DOHH2 (cell line): ENCODE measurements around the gene RBBP6.

Source experiments
- H3F3A ChIP-seq: fragments of 200-600 bp; sonication (generic), shearing (Covaris generic); 2 replicates; pipeline ENCODE4 v1.6.0; 2016; ENCODE audit warnings: antibody characterized with exemption, mild to moderate bottlenecking; ENCODE audit not compliant: control insufficient read depth, insufficient read depth
- H3K27ac ChIP-seq: fragments of 200-600 bp; sonication (generic); 2 replicates; pipeline ENCODE4 v1.5.1; 2014; ENCODE audit warnings: low read depth, mild to moderate bottlenecking, low read length, moderate library complexity
- H3K27me3 ChIP-seq: fragments of 200-600 bp; sonication (generic); 2 replicates; pipeline ENCODE4 v1.6.1; 2014; ENCODE audit warnings: mild to moderate bottlenecking, low read length, mixed read lengths; ENCODE audit not compliant: control insufficient read depth
- H3K36me3 ChIP-seq: fragments of 200-600 bp; sonication (generic); 2 replicates; pipeline ENCODE4 v1.6.1; 2014; ENCODE audit warnings: mild to moderate bottlenecking, low read length, moderate library complexity, mixed read lengths; ENCODE audit not compliant: control insufficient read depth
- H3K4me1 ChIP-seq: fragments of 200-600 bp; sonication (generic); 2 replicates; pipeline ENCODE4 v1.6.1; 2014; ENCODE audit warnings: mild to moderate bottlenecking, low read length, mixed read lengths; ENCODE audit not compliant: control insufficient read depth
- H3K4me2 ChIP-seq: fragments of 200-600 bp; sonication (generic); 2 replicates; pipeline ENCODE4 v1.6.0; 2014; ENCODE audit warnings: mild to moderate bottlenecking, low read length, moderate library complexity
- H3K4me3 ChIP-seq: fragments of 200-600 bp; sonication (generic); 2 replicates; pipeline ENCODE4 v1.5.1; 2014; ENCODE audit warnings: mild to moderate bottlenecking, low read length, mixed read lengths
- H3K79me2 ChIP-seq: fragments of 200-600 bp; sonication (generic); 2 replicates; pipeline ENCODE4 v1.6.1; 2014; ENCODE audit warnings: mild to moderate bottlenecking, low read length, mixed read lengths; ENCODE audit not compliant: control insufficient read depth
- H3K9me2 ChIP-seq: fragments of 200-600 bp; sonication (generic); replicated peaks from 2 replicates; pipeline ENCODE4 v1.6.1; 2014; ENCODE audit warnings: mild to moderate bottlenecking, low read length, mixed read lengths; ENCODE audit not compliant: control insufficient read depth
- H3K9me3 ChIP-seq: fragments of 200-600 bp; sonication (generic); 2 replicates; pipeline ENCODE4 v1.6.1; 2014; ENCODE audit warnings: antibody characterized with exemption, low read length, mixed read lengths; ENCODE audit not compliant: control insufficient read depth, insufficient read depth
- H4K20me1 ChIP-seq: fragments of 200-600 bp; sonication (generic); 2 replicates; pipeline ENCODE4 v1.6.0; 2014; ENCODE audit warnings: low read depth, mild to moderate bottlenecking, antibody characterized with exemption, low read length, moderate library complexity; ENCODE audit not compliant: control insufficient read depth, insufficient read depth
- EZH2phosphoT487 ChIP-seq: fragments of 200-600 bp; sonication (generic); IDR thresholded peaks from 2 replicates; pipeline ENCODE4 v1.6.1; 2017; ENCODE audit warnings: borderline replicate concordance, mild to moderate bottlenecking, antibody characterized with exemption, low read length, moderate library complexity, mixed read lengths
- TF ChIP-seq, protein P1 (sequence below): fragments of 200-600 bp; sonication (generic); IDR thresholded peaks from one replicate; pipeline ENCODE4 v1.5.1; 2014; ENCODE audit warnings: antibody characterized with exemption, mild to moderate bottlenecking, low read depth, low read length; ENCODE audit not compliant: poor library complexity, severe bottlenecking

RBBP6 gene

DNA sequence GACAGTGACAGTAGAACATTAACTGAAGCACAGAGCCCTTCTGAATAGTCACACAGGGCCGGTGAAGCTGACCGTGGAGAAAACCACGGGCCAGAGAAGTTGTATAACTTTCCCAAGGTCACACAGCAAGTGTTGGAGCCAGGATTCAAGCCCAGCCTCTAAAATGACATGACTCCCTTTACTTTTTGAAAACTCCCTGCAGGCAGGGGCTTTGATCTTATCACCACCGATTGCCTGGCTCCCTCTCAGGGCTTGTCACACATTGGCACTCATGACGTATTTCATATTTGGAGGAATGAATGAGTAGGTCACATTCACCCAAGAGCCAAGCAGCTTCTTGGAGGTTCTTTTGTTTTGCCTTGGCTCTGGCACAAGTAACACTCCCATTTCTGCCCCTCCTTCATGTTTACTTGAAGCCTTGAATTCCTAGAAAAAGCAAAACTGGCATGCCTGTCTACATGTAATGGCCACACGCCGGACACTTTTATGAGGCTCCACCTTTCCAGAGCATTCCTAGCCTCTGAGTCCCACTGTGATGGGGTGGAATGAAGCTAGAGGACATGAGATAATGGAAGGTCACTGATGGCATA lies 13.3 kb upstream of the RBBP6 start:
- no peak overlapping the region for H3K27ac ChIP-seq
- no peaks in the 10 kb centered on the region for H4K20me1 ChIP-seq
- no peak overlapping the region for H3K4me3 ChIP-seq
- H3K36me3 ChIP-seq: no peaks in the 10 kb centered on the region
- H3F3A ChIP-seq: no peaks in the 10 kb centered on the region
- H3K9me3 ChIP-seq: no peaks in the 10 kb centered on the region
- H3K4me1 ChIP-seq: no peaks in the 10 kb centered on the region
- H3K27me3 ChIP-seq: peaks cover 24% of the 10 kb centered on the region
- H3K79me2 ChIP-seq: no peaks in the 10 kb centered on the region
- H3K9me2 ChIP-seq: no peaks in the 10 kb centered on the region
- H3K4me2 ChIP-seq: no peak overlapping the region
- TF ChIP-seq EZH2phosphoT487: no peak
- TF ChIP-seq, protein P1, sequence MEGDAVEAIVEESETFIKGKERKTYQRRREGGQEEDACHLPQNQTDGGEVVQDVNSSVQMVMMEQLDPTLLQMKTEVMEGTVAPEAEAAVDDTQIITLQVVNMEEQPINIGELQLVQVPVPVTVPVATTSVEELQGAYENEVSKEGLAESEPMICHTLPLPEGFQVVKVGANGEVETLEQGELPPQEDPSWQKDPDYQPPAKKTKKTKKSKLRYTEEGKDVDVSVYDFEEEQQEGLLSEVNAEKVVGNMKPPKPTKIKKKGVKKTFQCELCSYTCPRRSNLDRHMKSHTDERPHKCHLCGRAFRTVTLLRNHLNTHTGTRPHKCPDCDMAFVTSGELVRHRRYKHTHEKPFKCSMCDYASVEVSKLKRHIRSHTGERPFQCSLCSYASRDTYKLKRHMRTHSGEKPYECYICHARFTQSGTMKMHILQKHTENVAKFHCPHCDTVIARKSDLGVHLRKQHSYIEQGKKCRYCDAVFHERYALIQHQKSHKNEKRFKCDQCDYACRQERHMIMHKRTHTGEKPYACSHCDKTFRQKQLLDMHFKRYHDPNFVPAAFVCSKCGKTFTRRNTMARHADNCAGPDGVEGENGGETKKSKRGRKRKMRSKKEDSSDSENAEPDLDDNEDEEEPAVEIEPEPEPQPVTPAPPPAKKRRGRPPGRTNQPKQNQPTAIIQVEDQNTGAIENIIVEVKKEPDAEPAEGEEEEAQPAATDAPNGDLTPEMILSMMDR: no peak

GRCh38 chr16:24526701-24527495 lies 12.5 kb upstream of the RBBP6 start:
- Histone ChIP-seq H3K27ac (no peak overlapping the region), H4K20me1 (no peaks in the 10 kb centered on the region), H3F3A (no peaks in the 10 kb centered on the region), H3K36me3 (no peaks in the 10 kb centered on the region), H3K4me1 (no peaks in the 10 kb centered on the region), H3K79me2 (no peaks in the 10 kb centered on the region), H3K4me3 (no peak overlapping the region), H3K27me3 (peaks cover 24% of the 10 kb centered on the region), H3K9me2 (no peaks in the 10 kb centered on the region), H3K9me3 (no peaks in the 10 kb centered on the region), H3K4me2 (no peak overlapping the region)
- no peak for TF ChIP-seq EZH2phosphoT487
- TF ChIP-seq, protein P1: no peak

DNA sequence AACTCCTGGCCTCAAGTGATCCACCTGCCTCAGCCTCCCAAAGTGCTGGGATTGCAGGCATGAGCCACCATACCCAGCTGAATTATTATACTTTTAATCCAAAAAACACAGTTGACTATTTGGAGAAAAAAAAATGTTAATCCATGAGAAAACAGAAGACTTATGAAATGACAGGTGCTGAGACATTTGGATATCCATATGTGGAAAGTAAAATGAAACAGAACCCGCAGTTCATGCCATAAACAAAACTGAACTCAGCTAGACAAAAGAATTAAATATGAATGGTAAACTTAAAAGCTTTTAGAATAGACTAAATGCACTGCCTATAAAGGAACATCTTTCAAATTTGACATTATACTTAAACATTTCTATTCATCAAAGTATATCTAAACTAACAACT lies 8.2 kb upstream of the RBBP6 start:
- H3K9me2 ChIP-seq: no peaks in the 10 kb centered on the region
- H3K4me1 ChIP-seq: no peaks in the 10 kb centered on the region
- peaks cover 24% of the 10 kb centered on the region for H3K27me3 ChIP-seq
- TF ChIP-seq EZH2phosphoT487: no peak
- TF ChIP-seq, protein P1: no peak
- no peak overlapping the region for H3K27ac ChIP-seq
- H4K20me1 ChIP-seq: no peaks in the 10 kb centered on the region
- no peak overlapping the region for H3K4me2 ChIP-seq
- H3F3A ChIP-seq: no peaks in the 10 kb centered on the region
- no peak overlapping the region for H3K4me3 ChIP-seq
- H3K79me2 ChIP-seq: no peaks in the 10 kb centered on the region
- H3K9me3 ChIP-seq: no peaks in the 10 kb centered on the region
- H3K36me3 ChIP-seq: no peaks in the 10 kb centered on the region
